ENCODE measurements around the gene TBC1D8. TPM values are rescaled to one million over a fixed set of nuclear protein-coding genes. Genes with fewer than 3 reads are reported as not detected.

The TBC1D8 gene
- total RNA-seq, 1 donor from 2014 or later: 18.6 TPM

GRCh38 chr2:101032084-101032776, 119.0 kb downstream of the TBC1D8 start:
- DNase-seq (ENCODE audit: low read depth): no peak

GRCh38 chr2:101030866-101031554, 120.2 kb downstream of the TBC1D8 start:
- no peak for DNase-seq (ENCODE audit: low read depth)

GRCh38 chr2:101027852-101028251, 123.3 kb downstream of the TBC1D8 start:
- DNase-seq (ENCODE audit: low read depth): no peak

- DNase-seq (ENCODE audit: low read depth): no peak
Observed at GRCh38 chr2:101026923-101027469, 124.2 kb downstream of the TBC1D8 start.

- DNase-seq (ENCODE audit: low read depth): no peak
Observed at GRCh38 chr2:101026253-101026701, 124.9 kb downstream of the TBC1D8 start.

- DNase-seq (ENCODE audit: low read depth): no peak
Observed at GRCh38 chr2:101025561-101025960, 125.6 kb downstream of the TBC1D8 start.

GRCh38 chr2:101023327-101024107, 127.7 kb downstream of the TBC1D8 start:
- no peak for DNase-seq (ENCODE audit: low read depth)

- no peak for DNase-seq (ENCODE audit: low read depth)
Observed at GRCh38 chr2:101022221-101022620, 129.0 kb downstream of the TBC1D8 start.

- DNase-seq (ENCODE audit: low read depth): no peak
Observed at GRCh38 chr2:101018934-101019333, 132.2 kb downstream of the TBC1D8 start.

GRCh38 chr2:101017371-101017770, 133.8 kb downstream of the TBC1D8 start:
- no peak for DNase-seq (ENCODE audit: low read depth)

GRCh38 chr2:101014264-101014857, 136.8 kb downstream of the TBC1D8 start:
- DNase-seq (ENCODE audit: low read depth): no peak

- DNase-seq (ENCODE audit: low read depth): peak; percentile 61
Observed at GRCh38 chr2:101012706-101013181, 138.4 kb downstream of the TBC1D8 start.

- no peak for DNase-seq (ENCODE audit: low read depth)
Observed at GRCh38 chr2:101012054-101012705, 139.0 kb downstream of the TBC1D8 start.

- DNase-seq (ENCODE audit: low read depth): no peak
Observed at GRCh38 chr2:101011152-101011551, 140.0 kb downstream of the TBC1D8 start.

GRCh38 chr2:101007415-101008345, 143.5 kb downstream of the TBC1D8 start:
- DNase-seq (ENCODE audit: low read depth): no peak

- DNase-seq (ENCODE audit: low read depth): no peak
Observed at GRCh38 chr2:101006065-101006715, 145.0 kb downstream of the TBC1D8 start.

- DNase-seq (ENCODE audit: low read depth): no peak
Observed at GRCh38 chr2:101004620-101005325, 146.4 kb downstream of the TBC1D8 start.

- DNase-seq (ENCODE audit: low read depth): no peak
Observed at GRCh38 chr2:101003278-101003775, 147.9 kb downstream of the TBC1D8 start.
